Mesothelial cell of epicardium (in vitro differentiated cells): Measurements from ENCODE around the gene ZC3H7A. TPM values are rescaled to one million over a fixed set of nuclear protein-coding genes. Genes with fewer than 3 reads are reported as not detected.
A peak's percentile ranks its signal among the peaks of the same experiment; 100 is the strongest.

Source experiments
- DNase-seq, 2 experiments: peaks; one replicate each; pipeline ENCODE4 v3.0.0; 2021; ENCODE audit warnings: low spot score in 2 of 2; ENCODE audit not compliant: unreplicated experiment in 2 of 2
- H3K27ac Mint-ChIP-seq: 2 replicates; pipeline ENCODE4 v1.8.0; 2021; ENCODE audit warnings: mixed read lengths
- H3K27me3 Mint-ChIP-seq: 2 replicates; pipeline ENCODE4 v1.8.0; 2021; ENCODE audit warnings: low read depth, mixed read lengths
- H3K36me3 Mint-ChIP-seq: 2 replicates; pipeline ENCODE4 v1.8.0; 2021; ENCODE audit warnings: mixed read lengths
- H3K4me1 Mint-ChIP-seq: 2 replicates; pipeline ENCODE4 v1.8.0; 2021; ENCODE audit warnings: mixed read lengths
- H3K4me3 Mint-ChIP-seq: 2 replicates; pipeline ENCODE4 v1.8.0; 2021; ENCODE audit warnings: mild to moderate bottlenecking, moderate library complexity, mixed read lengths
- H3K9me3 Mint-ChIP-seq: 2 replicates; pipeline ENCODE4 v1.8.0; 2021; ENCODE audit warnings: mixed read lengths
- CTCF ChIP-seq: fragments of 200-600 bp; sonication (generic); IDR thresholded peaks from one replicate; pipeline ENCODE4 v1.5.0; 2021; ENCODE audit warnings: antibody characterized with exemption; ENCODE audit not compliant: unreplicated experiment
- total RNA-seq: library from RNA; stranded (reverse); gene quantifications from 3 replicates; pipeline ENCODE4 v1.2.1, GENCODE V29; 2021

ZC3H7A gene
- total RNA-seq, 1 donor from 2014 or later, result 66.7 TPM

DNA sequence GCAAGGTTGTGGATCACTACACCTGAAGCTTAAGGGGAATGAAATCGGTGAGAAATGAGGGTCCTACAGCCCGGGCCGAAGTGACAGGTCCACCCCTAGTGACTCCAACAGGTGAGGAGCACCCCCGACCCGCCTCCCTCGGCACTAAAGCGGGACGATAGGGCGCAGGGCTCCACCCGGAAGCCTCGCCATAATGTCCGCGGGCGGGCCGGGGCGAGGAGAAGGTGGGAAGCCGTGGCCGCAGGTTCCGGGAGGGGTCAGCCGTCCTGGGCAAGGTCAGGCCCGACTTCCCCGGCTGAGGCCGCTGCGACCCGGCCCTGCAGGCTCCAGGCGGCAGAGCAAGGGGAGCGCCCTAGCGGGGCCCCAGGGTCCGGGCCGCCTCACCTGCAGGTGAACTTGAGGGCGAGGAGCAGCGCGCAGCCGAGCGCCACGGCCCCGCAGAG is 54.9 kb downstream of the ZC3H7A start:
- Mint-ChIP-seq H3K36me3 (no peaks in the 10 kb centered on the region), H3K9me3 (no peaks in the 10 kb centered on the region), H3K4me1 (peaks cover 37% of the 10 kb centered on the region), H3K27ac (peak overlapping the region; percentile 97), H3K27me3 (no peaks in the 10 kb centered on the region), H3K4me3 (peak overlapping the region; percentile 93)
- TF ChIP-seq CTCF, result no peak
- DNase-seq, result no peak

DNA sequence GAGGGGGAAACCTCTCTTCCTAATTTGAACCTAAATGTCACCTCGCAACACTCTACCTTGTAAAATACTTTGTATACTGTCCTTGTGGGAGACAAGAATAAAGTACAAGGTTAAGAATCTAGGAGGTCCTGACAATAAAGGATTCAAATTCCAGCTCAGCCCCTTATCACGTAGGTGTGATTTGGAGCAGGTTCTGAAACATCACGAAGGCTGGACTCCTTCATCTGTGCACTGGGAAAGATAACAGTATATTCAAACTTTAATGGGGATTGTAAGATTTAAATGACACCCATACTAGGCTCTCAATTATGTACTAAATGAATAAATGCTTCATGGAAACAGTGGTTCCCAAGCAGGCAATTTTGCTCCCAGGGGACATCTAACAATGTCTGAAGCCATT is 56.5 kb downstream of the ZC3H7A start:
- no peaks in the 10 kb centered on the region for H3K27me3 Mint-ChIP-seq
- no peak for TF ChIP-seq CTCF
- peak overlapping the region; percentile 97 for H3K27ac Mint-ChIP-seq
- peaks cover 39% of the 10 kb centered on the region for H3K4me1 Mint-ChIP-seq
- H3K4me3 Mint-ChIP-seq, result peak overlapping the region; percentile 93
- no peak for DNase-seq
- peaks cover 4% of the 10 kb centered on the region for H3K36me3 Mint-ChIP-seq
- no peaks in the 10 kb centered on the region for H3K9me3 Mint-ChIP-seq

GRCh38 chr16:11738742-11739544 is 58.1 kb downstream of the ZC3H7A start:
- TF ChIP-seq CTCF, result no peak
- no peaks in the 10 kb centered on the region for H3K9me3 Mint-ChIP-seq
- DNase-seq, result no peak
- peaks cover 8% of the 10 kb centered on the region for H3K36me3 Mint-ChIP-seq
- no peak overlapping the region for H3K27ac Mint-ChIP-seq
- no peaks in the 10 kb centered on the region for H3K27me3 Mint-ChIP-seq
- no peak overlapping the region for H3K4me3 Mint-ChIP-seq
- peaks cover 36% of the 10 kb centered on the region for H3K4me1 Mint-ChIP-seq

DNA sequence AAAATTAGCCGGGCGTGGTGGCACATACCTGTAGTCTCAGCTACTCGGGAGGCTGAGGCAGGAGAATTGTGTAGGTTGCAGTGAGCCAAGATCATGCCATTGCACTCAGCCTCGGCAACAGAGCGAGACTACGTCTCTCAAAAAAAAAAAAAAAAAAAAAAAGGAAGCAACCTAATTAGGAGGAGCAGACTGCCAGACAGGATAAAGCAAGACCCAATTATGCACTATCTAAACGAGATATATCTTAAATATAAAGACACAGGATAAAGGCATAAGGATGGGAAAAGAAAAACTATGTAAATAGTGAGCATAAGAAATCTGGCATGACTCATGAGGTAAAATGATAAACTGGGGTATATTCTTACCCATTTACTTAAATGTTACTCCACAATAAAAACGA is 59.3 kb downstream of the ZC3H7A start:
- no peak for TF ChIP-seq CTCF
- no peak overlapping the region for H3K27ac Mint-ChIP-seq
- no peak overlapping the region for H3K4me3 Mint-ChIP-seq
- no peaks in the 10 kb centered on the region for H3K9me3 Mint-ChIP-seq
- DNase-seq, result no peak
- no peaks in the 10 kb centered on the region for H3K27me3 Mint-ChIP-seq
- peaks cover 10% of the 10 kb centered on the region for H3K36me3 Mint-ChIP-seq
- H3K4me1 Mint-ChIP-seq, result peaks cover 36% of the 10 kb centered on the region

GRCh38 chr16:11736903-11737302 is 60.2 kb downstream of the ZC3H7A start:
- no peaks in the 10 kb centered on the region for H3K27me3 Mint-ChIP-seq
- H3K9me3 Mint-ChIP-seq, result no peaks in the 10 kb centered on the region
- H3K27ac Mint-ChIP-seq, result peak overlapping the region; percentile 28
- peaks cover 14% of the 10 kb centered on the region for H3K36me3 Mint-ChIP-seq
- peaks cover 35% of the 10 kb centered on the region for H3K4me1 Mint-ChIP-seq
- H3K4me3 Mint-ChIP-seq, result no peak overlapping the region
- no peak for DNase-seq
- TF ChIP-seq CTCF, result no peak

DNA sequence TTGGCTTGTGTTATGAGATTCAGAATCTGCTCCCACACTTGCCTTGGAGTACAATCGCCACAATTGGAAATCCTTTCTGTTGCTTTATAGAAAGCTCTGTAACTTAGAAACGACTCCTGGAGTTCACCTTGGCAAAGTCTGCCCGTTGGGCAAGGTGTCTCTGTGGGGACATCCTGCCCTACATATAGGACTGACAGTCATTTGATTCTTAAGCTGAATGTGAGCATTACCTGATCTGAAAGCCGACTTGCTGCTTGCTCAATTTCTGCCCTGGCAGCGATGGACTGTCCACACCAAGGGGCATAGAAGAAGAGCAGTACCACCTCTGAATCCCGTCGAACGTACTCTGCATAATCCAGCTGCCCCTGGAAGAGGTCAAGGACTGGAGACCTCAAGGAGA is 61.3 kb downstream of the ZC3H7A start:
- peaks cover 14% of the 10 kb centered on the region for H3K36me3 Mint-ChIP-seq
- TF ChIP-seq CTCF, result no peak
- peaks cover 24% of the 10 kb centered on the region for H3K4me1 Mint-ChIP-seq
- H3K4me3 Mint-ChIP-seq, result no peak overlapping the region
- no peak overlapping the region for H3K27ac Mint-ChIP-seq
- H3K9me3 Mint-ChIP-seq, result no peaks in the 10 kb centered on the region
- no peaks in the 10 kb centered on the region for H3K27me3 Mint-ChIP-seq
- DNase-seq, result no peak
